Ovary (tissue), 3 donors: Measurements from ENCODE around the gene NKX2-3.

ENCODE experiments used
- EP300 ChIP-seq: sonication (generic); formaldehyde crosslinking; IDR thresholded peaks from one replicate; pipeline ENCODE4 v1.6.1; 2017; ENCODE audit warnings: antibody characterized with exemption
- POLR2A ChIP-seq: fragments of 450-650 bp; IDR thresholded peaks from one replicate; pipeline ENCODE4 v1.6.1; 2017; ENCODE audit warnings: antibody characterized with exemption, mild to moderate bottlenecking, moderate library complexity
- TF ChIP-seq, protein P1 (sequence below), 3 donors: fragments of 450-650 bp in 2 of 3; fragments of 200-600 bp in 1 of 3; IDR thresholded peaks; one replicate each; pipeline versions ENCODE4 v1.5.1 to v1.8.0; 2016 to 2022; ENCODE audit warnings: antibody characterized with exemption in 3 of 3, mild to moderate bottlenecking in 1 of 3
- donor health status: DM: no; HTN: no; CAD: no.

DNA sequence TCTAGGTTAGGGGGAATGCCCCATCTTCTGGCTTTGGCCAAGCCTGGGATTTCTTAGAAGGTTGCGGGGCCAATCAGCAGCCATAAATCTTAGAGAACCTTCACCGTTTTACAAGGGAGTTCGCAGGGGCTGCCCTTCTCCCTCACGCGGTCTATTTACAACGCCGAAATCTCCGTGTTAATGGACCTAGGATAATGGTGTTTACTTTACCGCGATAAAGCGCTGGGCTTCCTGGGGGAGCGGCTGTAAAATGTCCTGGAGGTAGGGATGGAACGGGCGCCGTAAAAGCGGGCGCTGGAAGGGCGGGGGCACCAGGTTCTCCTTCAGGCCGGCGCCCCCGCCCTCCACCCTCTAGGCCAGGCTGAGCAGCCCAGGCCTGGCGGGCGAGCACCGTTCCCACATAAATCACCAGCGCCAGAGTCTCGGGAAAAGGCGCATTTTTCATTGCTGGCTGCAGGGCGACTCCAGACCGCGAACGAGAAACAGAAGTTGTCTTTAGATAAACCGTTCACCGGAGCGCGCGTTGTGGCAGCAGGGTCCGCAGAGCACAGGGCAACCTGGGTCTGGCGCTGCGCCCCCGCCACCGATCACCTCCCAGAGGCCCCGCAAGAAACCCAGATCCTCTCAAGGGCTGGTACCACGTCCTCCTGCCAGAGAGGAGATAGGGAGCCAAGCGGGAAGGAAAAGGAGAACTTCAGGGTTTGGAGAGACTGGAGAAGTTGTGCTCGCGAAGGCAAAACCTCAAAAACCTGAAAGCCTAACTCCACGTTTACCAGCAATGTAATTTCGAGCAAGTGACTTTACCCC, 12.5 kb upstream of the NKX2-3 start:
- TF ChIP-seq, protein P1, sequence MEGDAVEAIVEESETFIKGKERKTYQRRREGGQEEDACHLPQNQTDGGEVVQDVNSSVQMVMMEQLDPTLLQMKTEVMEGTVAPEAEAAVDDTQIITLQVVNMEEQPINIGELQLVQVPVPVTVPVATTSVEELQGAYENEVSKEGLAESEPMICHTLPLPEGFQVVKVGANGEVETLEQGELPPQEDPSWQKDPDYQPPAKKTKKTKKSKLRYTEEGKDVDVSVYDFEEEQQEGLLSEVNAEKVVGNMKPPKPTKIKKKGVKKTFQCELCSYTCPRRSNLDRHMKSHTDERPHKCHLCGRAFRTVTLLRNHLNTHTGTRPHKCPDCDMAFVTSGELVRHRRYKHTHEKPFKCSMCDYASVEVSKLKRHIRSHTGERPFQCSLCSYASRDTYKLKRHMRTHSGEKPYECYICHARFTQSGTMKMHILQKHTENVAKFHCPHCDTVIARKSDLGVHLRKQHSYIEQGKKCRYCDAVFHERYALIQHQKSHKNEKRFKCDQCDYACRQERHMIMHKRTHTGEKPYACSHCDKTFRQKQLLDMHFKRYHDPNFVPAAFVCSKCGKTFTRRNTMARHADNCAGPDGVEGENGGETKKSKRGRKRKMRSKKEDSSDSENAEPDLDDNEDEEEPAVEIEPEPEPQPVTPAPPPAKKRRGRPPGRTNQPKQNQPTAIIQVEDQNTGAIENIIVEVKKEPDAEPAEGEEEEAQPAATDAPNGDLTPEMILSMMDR (IDR thresholded peaks at IDR 0.05): no peak
- TF ChIP-seq POLR2A (no peak), EP300 (no peak)
